GM12891 (cell line): ENCODE data around the gene GRN.
"Not testable (repeated sequence)": the region's sequence is repeated elsewhere in the genome, so short reads cannot be mapped to it uniquely, and the experiment has no call there.

ENCODE experiments used
- DNase-seq: peaks from one replicate; pipeline ENCODE4 v3.0.0; 2011; ENCODE audit warnings: low spot score; ENCODE audit not compliant: insufficient read length
- FAIRE-seq: peaks from 2 replicates; lab custom pipeline; 2011; peaks lifted over from hg19 to GRCh38; lab: Jason Lieb, UNC
- PAX5 ChIP-seq: IDR thresholded peaks from 2 replicates; pipeline ENCODE4 v1.6.1; 2011; ENCODE audit warnings: low read length, moderate library complexity, mild to moderate bottlenecking; ENCODE audit not compliant: insufficient read depth, severe bottlenecking
- POLR2A ChIP-seq: IDR thresholded peaks from 2 replicates; pipeline ENCODE4 v1.6.1; 2011; ENCODE audit warnings: low read depth, low read length, control low read depth
- POLR2AphosphoS5 ChIP-seq: IDR thresholded peaks from 2 replicates; pipeline ENCODE4 v1.6.1; 2011; ENCODE audit warnings: low read depth, low read length, control low read depth
- POU2F2 ChIP-seq: IDR thresholded peaks from 2 replicates; pipeline ENCODE4 v1.6.1; 2011; ENCODE audit warnings: low read depth, mild to moderate bottlenecking, control low read depth, low read length, moderate library complexity
- SPI1 ChIP-seq: IDR thresholded peaks from 2 replicates; pipeline ENCODE4 v1.6.1; 2011; ENCODE audit warnings: low read depth, low read length, control low read depth
- TAF1 ChIP-seq: IDR thresholded peaks from 2 replicates; pipeline ENCODE4 v1.6.1; 2011; ENCODE audit warnings: low read depth, low read length, control low read depth

The GRN gene

DNA sequence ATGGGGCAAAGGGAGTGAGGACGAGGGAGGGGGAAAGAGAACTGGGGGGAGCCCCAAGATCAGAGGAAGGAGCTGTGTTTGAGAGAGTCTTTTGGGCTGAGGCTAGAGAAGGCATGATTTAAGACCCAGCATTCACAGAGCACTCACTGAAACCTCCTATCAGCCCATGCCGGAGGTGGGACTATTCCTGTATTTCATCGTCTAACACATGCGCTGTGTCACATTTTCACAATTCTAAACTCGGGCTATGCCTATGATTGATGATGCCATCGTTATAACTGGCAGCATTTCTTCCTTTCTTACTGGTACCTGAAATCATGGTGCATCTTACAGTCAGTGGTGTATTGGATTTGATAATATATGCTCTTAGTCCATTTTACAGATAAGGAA lies 15.0 kb downstream of the GRN start:
- TF ChIP-seq SPI1, result no peak
- no peak for TF ChIP-seq PAX5
- no peak for TF ChIP-seq POLR2AphosphoS5
- TF ChIP-seq POU2F2, result no peak
- TF ChIP-seq TAF1, result no peak
- TF ChIP-seq POLR2A, result no peak
- FAIRE-seq (no peak), DNase-seq (no peak)

DNA sequence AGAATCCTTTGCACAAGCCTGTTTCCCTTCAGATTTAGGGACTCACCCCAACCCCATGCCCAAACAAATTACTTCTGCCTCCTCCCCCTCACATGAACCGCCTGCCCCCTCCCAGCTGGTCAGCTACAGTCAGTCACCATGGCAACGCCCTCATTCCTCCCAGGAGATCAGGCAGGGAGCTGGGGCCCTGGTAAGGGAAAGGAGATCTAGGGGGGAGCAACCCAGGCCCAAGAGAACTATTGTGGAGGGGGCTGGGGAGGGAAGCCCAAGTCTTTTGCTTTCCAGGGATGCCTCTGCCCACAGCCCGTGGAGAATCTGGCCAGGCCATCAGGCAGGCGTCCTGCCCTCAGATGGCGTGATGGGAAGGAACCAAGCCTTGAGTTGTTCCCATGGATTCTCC lies 15.7 kb downstream of the GRN start:
- no peak for DNase-seq
- TF ChIP-seq PAX5 (no peak), POU2F2 (no peak), TAF1 (no peak), SPI1 (no peak), POLR2A (no peak), POLR2AphosphoS5 (no peak)
- no peak for FAIRE-seq

DNA sequence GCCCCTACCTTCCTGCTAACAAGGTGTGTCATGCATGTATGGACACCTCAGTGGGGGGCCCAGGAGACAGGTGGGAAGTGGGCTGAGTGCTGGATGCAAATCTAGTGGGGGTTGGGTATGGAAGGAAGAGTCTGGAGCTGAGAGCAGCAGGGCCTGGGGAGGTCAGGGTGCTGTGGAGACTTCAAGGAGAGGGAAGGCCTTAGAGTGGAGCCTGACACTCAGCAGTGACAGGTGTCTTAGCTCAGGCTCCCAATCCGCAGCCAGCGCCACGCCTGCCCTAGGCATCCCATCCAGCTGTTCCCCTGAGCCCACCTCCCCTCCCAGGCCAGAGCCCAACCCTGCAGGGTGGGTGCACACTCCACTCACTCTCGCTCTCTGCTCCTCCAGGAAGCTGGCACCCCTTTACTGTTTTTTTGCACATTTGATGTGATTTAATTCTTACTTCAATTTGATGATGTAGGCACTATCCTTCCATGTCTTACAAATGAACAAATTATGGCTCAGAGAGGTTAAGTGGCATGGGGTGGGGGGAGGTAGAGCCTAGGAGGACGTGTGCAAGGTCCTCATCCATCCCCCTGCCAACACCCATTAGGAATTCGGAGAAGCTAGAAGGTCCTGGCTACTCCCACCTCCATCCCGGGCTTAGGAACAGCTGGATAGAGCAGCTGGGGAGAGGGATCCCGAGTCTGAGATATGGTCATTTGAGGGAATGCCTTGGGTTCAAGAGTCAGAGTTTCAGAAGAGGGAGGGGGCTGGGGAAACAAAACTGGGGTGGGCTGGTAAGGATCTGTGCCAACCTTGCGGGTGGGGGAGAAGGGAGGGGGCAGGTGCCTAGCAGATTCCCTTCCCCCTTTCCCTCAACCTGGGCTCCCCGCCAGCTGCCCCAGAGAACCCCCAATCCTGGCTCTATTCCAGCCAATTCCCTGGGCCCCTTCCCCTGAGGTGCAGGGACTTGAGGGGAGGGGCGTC lies 16.5 kb downstream of the GRN start:
- no peak for TF ChIP-seq PAX5
- no peak for TF ChIP-seq POLR2AphosphoS5
- TF ChIP-seq POU2F2, result no peak
- TF ChIP-seq TAF1, result no peak
- TF ChIP-seq SPI1, result no peak
- no peak for TF ChIP-seq POLR2A
- no peak for DNase-seq
- no peak for FAIRE-seq

DNA sequence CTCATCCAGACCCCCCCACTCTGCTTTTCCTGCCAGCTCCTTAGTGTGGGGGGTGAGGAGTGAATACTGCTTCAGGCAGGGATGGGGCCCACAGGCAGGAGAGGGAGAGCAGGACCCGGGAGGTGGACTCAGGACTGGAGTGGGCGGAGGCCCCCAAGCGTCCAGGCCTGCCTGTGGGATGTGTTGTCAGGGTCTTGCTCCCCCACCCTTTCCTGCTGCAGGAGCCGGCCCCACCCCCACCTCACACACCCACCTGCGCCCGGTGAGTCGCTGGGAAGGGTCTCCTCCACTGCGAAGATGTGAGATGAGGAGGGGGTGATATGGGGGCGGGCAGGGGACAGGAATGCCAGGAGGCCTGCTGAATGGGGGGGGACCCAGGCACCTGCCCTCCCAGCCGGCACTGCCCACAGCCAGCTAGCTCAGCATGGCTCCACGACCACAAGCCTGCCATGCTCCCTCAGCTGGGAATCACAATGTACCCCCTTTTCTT lies 17.4 kb downstream of the GRN start:
- TF ChIP-seq POLR2A, result no peak
- TF ChIP-seq SPI1, result no peak
- TF ChIP-seq TAF1, result no peak
- TF ChIP-seq PAX5, result no peak
- TF ChIP-seq POLR2AphosphoS5, result no peak
- no peak for TF ChIP-seq POU2F2
- no peak for DNase-seq
- FAIRE-seq, result no peak

DNA sequence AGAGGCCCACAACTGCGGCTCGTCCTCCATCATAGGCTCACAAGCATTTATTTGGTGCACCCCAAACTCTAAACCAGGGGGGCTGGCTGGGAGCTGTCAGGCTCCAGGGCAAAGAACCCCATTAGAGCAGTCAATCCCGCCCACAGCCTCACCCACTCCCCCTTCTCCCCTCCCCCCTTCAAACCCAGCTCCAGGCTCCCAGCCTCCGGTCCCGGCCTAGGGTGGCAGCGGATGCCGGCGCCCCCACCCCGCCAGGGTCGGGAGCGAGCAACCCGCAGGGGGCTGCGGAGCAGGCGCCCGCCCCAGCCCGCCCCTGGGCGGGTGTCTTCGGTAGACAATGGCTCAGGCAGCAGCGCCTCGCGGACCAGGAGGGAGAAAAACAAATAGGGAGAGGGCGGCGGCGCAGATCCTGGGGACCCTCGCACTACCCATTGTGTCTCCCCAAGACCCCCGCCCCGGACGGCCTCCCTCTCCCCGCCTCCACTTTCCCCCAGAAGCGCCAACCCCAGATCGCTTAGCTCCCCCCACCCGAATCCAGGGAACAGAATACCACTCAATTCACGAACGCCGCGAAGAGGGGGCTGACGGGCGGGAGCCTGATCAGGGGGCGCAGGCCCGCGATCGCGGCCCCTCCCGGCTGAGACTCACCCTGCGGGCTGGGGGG lies 18.0 kb downstream of the GRN start:
- DNase-seq (no peak), FAIRE-seq (no peak)
- no peak for TF ChIP-seq POLR2AphosphoS5

DNA sequence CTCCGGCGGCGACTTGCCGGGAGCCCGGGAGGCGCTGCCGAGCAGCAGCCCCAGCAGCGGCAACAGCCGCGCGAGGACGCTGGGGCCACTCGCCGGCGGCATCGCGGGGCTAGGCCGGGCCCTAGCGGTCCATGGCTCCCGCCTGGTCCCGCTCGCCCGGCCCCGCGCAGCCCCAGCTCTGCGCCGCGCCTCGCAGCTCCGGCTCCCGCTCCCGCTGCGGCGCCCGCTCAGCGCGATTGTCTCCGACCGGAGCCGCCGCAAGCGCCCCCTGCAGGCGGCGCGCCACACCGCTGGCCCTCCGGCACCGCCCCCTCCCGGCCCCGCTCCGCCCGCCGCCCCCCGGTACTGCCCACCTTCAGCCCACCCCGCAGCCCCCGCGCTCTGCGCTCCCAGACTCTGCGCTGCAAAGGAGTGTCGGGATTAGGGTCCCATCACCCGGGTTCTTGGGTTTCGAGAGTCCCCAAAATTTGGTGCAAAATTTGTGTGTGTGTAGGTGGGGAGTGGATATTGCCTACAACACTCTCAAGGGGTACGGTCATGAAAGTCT lies 18.6 kb downstream of the GRN start, which contains the start of gene FAM171A2:
FAM171A2 (minus strand) TSS at position 241 of the 547 bp plus-strand sequence; CDS start at position 102, 139 bp downstream.
- peak; percentile 91 for DNase-seq

DNA sequence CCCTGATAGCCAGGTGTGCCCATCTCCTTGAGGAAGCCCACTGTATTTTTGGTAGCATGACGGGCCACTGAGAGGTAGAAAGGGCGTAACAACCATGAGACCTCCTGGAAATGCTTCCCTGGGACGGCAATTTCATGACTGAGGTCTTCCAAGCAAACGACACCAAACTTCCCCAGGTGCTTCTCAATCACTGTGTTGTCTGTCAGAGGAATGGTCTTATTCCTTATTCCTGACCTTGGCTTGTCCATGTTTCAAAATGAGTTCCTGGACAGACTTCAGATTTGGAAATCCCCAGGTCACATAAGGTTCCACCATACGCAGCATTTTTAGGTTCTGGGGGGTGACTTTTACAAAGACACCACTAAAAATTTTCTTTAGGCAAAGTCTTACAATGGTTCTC lies 19.9 kb downstream of the GRN start:
- not testable (repeated sequence) for DNase-seq, FAIRE-seq

More for the DNA sequence above, 18.6 kb downstream of the GRN start, which contains the start of gene FAM171A2:
- peak; percentile 11 for TF ChIP-seq PAX5
- no peak for TF ChIP-seq TAF1
- no peak for TF ChIP-seq POU2F2
- peak; percentile 70 for FAIRE-seq

DNA sequence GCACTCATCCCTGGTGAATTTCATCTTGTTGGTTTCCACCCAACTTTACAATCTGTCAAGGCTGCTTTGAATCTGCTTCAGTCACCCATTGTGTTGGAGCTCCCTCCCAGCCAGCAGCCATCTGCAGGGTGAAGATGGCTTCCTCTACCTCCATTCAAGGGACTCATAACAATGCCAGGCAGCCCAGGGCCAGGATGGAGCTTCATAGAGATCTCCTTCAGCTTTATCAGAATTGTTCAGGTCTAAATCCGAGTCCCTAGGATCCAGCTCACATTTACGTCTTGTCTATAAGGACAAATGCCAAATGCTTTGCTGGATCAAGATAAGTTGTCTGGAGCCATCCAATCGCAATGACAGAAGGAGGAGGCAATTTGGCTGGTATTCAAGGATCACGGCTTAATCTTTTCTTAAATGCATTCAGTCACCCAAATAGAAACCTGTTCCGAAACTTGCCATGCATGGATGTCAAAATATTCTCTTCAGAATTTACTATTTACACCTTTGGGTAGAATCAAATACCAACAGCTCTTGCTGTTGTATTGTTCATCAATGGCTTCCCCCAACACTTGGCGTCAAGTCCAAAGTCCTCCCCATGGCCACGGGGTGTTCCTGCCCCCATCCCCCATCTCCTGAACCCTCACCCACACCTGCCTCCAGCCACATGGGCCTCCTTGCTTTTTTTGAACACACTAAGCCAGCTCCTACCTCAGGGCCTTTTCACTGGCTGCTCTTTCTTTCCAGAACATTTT lies 22.3 kb downstream of the GRN start:
- FAIRE-seq (no peak), DNase-seq (no peak)
- no peak for TF ChIP-seq TAF1
- no peak for TF ChIP-seq POU2F2
- TF ChIP-seq SPI1, result no peak
- no peak for TF ChIP-seq POLR2AphosphoS5
- no peak for TF ChIP-seq PAX5
- no peak for TF ChIP-seq POLR2A

DNA sequence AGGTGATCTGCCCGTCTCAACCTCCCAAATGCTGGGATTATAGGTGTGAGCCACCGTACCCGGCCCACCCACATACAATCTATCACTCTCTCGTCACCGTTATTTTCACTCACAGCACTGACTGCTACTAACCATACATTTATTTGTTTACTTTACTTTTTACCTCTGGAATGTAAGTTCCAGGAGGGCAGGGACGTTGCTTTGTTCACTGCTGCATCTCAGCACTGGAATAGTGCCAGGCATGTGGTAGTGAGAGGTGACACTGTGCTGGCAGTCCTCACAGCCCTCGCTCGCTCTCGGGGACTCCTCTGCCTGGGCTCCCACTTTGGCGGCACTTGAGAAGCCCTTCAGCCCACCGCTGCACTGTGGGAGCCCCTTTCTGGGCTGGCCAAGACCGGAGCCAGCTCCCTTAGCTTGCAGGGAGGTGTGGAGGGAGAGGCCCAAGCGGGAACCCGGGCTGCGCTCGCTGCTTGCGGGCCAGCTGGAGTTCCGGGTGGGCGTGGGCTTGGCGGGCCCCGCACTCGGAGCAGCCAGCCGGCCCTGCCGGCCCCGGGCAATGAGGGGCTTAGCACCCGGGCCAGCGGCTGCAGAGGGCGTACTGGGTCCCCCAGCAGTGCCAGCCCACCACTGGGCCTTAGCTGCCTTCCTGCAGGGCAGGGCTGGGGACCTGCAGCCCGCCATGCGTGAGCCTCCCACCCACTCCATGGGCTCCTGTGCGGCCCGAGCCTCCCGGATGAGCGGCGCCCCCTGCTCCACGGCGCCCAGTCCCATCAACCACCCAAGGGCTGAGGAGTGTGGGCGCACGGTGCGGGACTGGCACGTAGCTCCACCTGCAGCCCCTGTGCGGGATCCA lies 23.5 kb downstream of the GRN start:
- DNase-seq, FAIRE-seq: not testable (repeated sequence)

DNA sequence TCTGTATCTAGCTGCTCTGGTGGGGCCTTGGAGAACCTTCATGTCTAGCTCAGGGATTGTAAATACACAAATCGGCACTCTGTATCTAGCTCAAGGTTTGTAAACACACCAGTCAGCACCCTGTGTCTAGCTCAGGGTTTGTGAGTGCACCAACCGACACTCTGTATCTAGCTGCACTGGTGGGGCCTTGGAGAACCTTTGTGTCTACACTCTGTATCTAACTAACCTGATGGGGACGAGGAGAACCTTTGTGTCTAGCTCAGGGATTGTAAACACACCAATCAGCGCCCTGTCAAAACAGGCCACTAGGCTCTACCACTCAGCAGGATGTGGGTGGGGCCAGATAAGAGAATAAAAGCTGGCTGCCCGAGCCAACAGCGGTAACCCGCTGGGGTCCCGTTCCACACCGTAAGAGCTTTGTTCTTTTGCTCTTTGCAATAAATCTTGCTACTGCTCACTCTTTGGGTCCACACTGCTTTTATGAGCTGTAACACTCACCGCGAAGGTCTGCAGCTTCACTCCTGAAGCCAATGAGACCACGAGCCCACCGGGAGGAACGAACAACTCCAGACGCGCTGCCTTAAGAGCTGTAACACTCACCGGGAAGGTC lies 24.4 kb downstream of the GRN start:
- not testable (repeated sequence) for DNase-seq, FAIRE-seq
